ENCODE measurements around the gene HTD2.

DNA sequence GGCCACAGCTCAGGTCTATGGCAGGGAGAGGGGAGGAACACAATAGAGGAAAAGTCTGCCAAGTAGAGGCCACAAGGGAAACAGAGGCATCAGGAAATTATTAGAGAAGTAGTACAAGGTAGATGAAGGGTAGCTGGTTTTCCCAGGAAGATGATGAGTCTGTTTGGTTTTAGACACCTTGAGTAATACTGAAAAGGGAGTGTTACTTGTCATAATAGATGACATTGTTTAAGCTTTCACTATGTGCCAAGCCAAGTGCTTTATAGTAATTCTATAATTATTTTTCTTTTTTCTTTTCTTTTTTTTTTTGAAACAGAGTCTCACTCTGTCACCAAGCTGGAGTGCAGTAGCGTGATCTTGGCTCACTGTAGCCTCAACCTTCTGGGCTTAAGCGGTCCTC, 40.0 kb downstream of the HTD2 start:
- TF ChIP-seq ZNF146 (CRISPR knock-in tag; IDR thresholded peaks at IDR 0.05; ENCODE audit: unreplicated experiment) (no peak), FOXJ2 (tag; IDR thresholded peaks at IDR 0.05) (no peak), TAF1 (IDR thresholded peaks at IDR 0.05; ENCODE audit: control insufficient read depth, extremely low read depth, insufficient read depth, low read length, severe bottlenecking) (no peak), JUND (IDR thresholded peaks at IDR 0.05; ENCODE audit: borderline replicate concordance, low read depth, low read length) (no peak), JUND (tag; IDR thresholded peaks at IDR 0.05; ENCODE audit: borderline replicate concordance, low read depth, low read length) (no peak), ZFX (CRISPR knock-in tag; IDR thresholded peaks at IDR 0.05) (no peak), RAD21 (CRISPR knock-in tag; conservative IDR thresholded peaks at IDR 0.05 in 1 of 2, IDR thresholded peaks at IDR 0.05 in 1 of 2) (no peak), ZNF324 (CRISPR knock-in tag; IDR thresholded peaks at IDR 0.05) (no peak), ZNF589 (CRISPR knock-in tag; IDR thresholded peaks at IDR 0.05; ENCODE audit: low read depth) (no peak)
- TF ChIP-seq, protein P1, sequence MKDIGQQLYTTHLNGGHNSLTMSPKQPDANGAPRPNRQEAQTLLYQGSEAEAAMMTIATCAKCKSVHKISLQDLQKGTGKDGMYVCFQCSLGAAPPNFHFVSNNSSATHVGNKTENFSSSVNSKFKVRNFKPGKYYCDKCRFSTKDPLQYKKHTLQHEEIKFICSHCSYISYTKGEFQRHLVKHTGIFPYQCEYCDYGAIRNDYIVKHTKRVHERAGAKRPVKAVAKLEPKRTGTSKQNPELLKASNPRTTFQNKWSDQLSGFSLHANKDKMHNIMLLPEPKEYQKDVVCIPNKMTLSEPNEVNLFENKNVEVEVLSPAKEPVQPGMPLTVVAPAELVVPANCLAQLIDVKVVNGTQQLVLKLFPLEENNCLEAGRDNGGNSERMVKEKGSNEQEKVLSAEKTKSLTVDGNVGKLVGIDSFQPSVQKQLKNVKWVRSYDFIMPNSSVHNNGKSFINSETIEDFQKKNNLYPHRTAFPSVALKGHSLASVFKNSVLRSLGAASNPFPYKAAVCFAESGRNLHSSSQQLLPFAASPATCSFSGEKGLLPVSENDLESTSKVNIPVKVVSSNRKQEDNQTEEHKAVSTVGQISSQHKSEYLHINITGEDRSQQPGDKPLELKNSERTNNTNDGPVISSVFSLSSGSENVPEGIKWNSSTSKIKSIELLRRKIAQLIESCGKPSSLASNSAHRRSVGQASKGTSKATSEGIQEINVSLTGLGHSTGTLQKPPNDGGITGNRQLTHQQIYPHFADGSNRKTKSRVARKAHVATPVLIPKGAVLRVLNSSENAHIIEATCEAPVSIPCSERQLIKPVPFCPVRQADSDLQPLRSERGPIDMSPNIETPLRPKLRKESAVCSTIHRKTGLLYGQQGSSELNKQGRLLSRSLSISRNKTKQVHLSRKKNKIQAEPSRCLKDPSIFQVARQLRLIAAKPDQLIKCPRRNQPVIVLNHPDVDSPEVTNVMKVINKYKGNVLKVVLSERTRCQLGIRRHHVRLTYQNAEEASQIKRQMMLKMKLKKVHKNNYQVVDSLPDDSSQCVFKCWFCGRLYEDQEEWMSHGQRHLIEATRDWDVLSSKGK (CRISPR knock-in tag; IDR thresholded peaks at IDR 0.05) = no peak
- TF ChIP-seq, protein P2, sequence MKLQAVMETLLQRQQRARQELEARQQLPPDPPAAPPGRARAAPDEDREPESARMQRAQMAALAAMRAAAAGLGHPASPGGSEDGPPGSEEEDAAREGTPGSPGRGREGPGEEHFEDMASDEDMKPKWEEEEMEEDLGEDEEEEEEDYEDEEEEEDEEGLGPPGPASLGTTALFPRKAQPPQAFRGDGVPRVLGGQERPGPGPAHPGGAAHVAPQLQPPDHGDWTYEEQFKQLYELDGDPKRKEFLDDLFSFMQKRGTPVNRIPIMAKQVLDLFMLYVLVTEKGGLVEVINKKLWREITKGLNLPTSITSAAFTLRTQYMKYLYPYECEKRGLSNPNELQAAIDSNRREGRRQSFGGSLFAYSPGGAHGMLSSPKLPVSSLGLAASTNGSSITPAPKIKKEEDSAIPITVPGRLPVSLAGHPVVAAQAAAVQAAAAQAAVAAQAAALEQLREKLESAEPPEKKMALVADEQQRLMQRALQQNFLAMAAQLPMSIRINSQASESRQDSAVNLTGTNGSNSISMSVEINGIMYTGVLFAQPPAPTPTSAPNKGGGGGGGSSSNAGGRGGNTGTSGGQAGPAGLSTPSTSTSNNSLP (IDR thresholded peaks at IDR 0.05; ENCODE audit: borderline replicate concordance, low read depth, low read length) = no peak

Measured in K562 (cell line).